ENCODE results near the gene DCST2. TPM values are rescaled to one million over a fixed set of nuclear protein-coding genes. Genes with fewer than 3 reads are reported as not detected.

Gene DCST2
- total RNA-seq, 1 experiment from 2014 or later: 0.21 TPM

- ChIA-PET POLR2A (ENCODE audit: low non-redundant PET) (no interaction called here), CTCF (interaction anchor here (0.6 to 1.0 kb wide), 2 partner anchors 26 to 118 kb away, joined by 3 to 4 read pairs; no protein-coding TSS in a partner anchor)
- Histone ChIP-seq H3K4me1 (ENCODE audit: insufficient read depth, low read length, poor library complexity, severe bottlenecking) (peaks cover 33% of the 10 kb centered on the region), H3K36me3 (ENCODE audit: insufficient read depth, low read length, poor library complexity, severe bottlenecking) (peaks cover 5% of the 10 kb centered on the region), H3K4me3 (ENCODE audit: low read depth, low read length, poor library complexity, severe bottlenecking) (peak overlapping the region; percentile 81), H3K9me3 (ENCODE audit: low read depth, low read length, poor library complexity, severe bottlenecking) (no peaks in the 10 kb centered on the region), H3K27ac (ENCODE audit: low read depth, low read length, poor library complexity, severe bottlenecking) (no peak overlapping the region), H3K27me3 (replicated peaks; ENCODE audit: insufficient read depth, low read depth, low read length, poor library complexity) (no peaks in the 10 kb centered on the region)
- no peak for DNase-seq (ENCODE audit: low spot score)
- intact Hi-C loops (cut with micrococcal nuclease; ENCODE audit: unreplicated experiment): loop anchor here (5.0 kb wide), 3 partner anchors 103 to 583 kb away; partner anchors contain the start of genes PYGO2 and UBE2Q1
- no peak for TF ChIP-seq CTCF (conservative IDR thresholded peaks at IDR 0.05; ENCODE audit: low read depth, low read length)
- BruUV-seq (replicated peaks): no TSS peak
Measured at GRCh38 chr1:155064832-155065429, 31.4 kb upstream of the DCST2 start.

GRCh38 chr1:155064111-155064831, 30.7 kb upstream of the DCST2 start:
- intact Hi-C loops (cut with micrococcal nuclease; ENCODE audit: unreplicated experiment): loop anchor here (5.0 kb wide), 3 partner anchors 102 to 582 kb away; partner anchors contain the start of genes PYGO2 and UBE2Q1
- BruUV-seq (replicated peaks): TSS peak; percentile 82
- ChIA-PET CTCF (interaction anchor here (0.6 to 3.8 kb wide), 3 partner anchors 21 to 119 kb away, joined by 3 to 35 read pairs (median 4); no protein-coding TSS in a partner anchor), POLR2A (ENCODE audit: low non-redundant PET) (no interaction called here)
- TF ChIP-seq EZH2 (IDR thresholded peaks at IDR 0.05; ENCODE audit: borderline replicate concordance, low read depth, low read length, poor library complexity, severe bottlenecking) (no peak), CTCF (conservative IDR thresholded peaks at IDR 0.05; ENCODE audit: low read depth, low read length) (no peak)
- Histone ChIP-seq H3K36me3 (ENCODE audit: insufficient read depth, low read length, poor library complexity, severe bottlenecking) (peaks cover 5% of the 10 kb centered on the region), H3K9me3 (ENCODE audit: low read depth, low read length, poor library complexity, severe bottlenecking) (no peaks in the 10 kb centered on the region), H3K4me1 (ENCODE audit: insufficient read depth, low read length, poor library complexity, severe bottlenecking) (peaks cover 31% of the 10 kb centered on the region), H3K27ac (ENCODE audit: low read depth, low read length, poor library complexity, severe bottlenecking) (peak overlapping the region; percentile 89), H3K4me3 (ENCODE audit: low read depth, low read length, poor library complexity, severe bottlenecking) (peak overlapping the region; percentile 81), H3K27me3 (replicated peaks; ENCODE audit: insufficient read depth, low read depth, low read length, poor library complexity) (no peaks in the 10 kb centered on the region)
- DNase-seq (ENCODE audit: low spot score): peak; percentile 67

DNA sequence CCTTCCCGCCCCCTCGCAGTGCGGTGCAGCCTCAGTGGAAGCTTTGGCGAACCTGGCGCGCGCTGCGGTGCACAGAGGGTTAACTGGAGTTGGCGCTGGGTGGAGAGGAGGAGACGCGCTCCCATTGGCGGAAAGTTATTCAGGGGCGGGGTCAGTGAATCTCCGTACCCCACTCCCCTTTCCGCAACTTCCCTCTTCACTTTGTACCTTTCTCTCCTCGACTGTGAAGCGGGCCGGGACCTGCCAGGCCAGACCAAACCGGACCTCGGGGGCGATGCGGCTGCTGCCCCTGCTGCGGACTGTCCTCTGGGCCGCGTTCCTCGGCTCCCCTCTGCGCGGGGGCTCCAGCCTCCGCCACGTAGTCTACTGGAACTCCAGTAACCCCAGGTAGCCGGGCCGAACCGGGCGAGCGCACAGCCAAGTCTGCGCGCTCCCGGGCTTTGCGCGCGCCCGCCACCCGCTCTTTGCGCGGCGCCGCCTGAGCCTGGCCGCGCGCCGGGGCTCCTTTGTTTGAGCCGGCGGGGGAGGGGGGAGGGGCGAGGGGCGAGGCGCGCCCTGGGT, 30.0 kb upstream of the DCST2 start, which contains the start of gene EFNA4:
Gene EFNA4, plus strand, starts transcription at position 191 of the 561 bp plus-strand sequence. Its CDS starts 84 bp downstream, at position 275.
- no peaks in the 10 kb centered on the region for H3K36me3 ChIP-seq (ENCODE audit: insufficient read depth, low read length, poor library complexity, severe bottlenecking)
- ChIA-PET POLR2A (ENCODE audit: low non-redundant PET) (no interaction called here), CTCF (interaction anchor here (0.8 to 3.8 kb wide), 2 partner anchors 15 to 21 kb away, joined by 3 to 35 read pairs; partner anchors contain the start of gene EFNA3)
- DNase-seq (ENCODE audit: low spot score): peak; percentile 96
- intact Hi-C loops (cut with micrococcal nuclease; ENCODE audit: unreplicated experiment): loop anchor here (1.0 to 5.0 kb wide), 4 partner anchors 21 to 581 kb away; partner anchors contain the start of genes PYGO2 and UBE2Q1
- TF ChIP-seq EZH2 (IDR thresholded peaks at IDR 0.05; ENCODE audit: borderline replicate concordance, low read depth, low read length, poor library complexity, severe bottlenecking) (no peak), CTCF (conservative IDR thresholded peaks at IDR 0.05; ENCODE audit: low read depth, low read length) (no peak)
- peak within 1 kb of the TSS; percentile 89 for H3K27ac ChIP-seq (ENCODE audit: low read depth, low read length, poor library complexity, severe bottlenecking)
- peaks cover 31% of the 10 kb centered on the region for H3K4me1 ChIP-seq (ENCODE audit: insufficient read depth, low read length, poor library complexity, severe bottlenecking)
- H3K27me3 ChIP-seq (replicated peaks; ENCODE audit: insufficient read depth, low read depth, low read length, poor library complexity): no peaks in the 10 kb centered on the region
- H3K9me3 ChIP-seq (ENCODE audit: low read depth, low read length, poor library complexity, severe bottlenecking): no peaks in the 10 kb centered on the region
- no TSS peak for BruUV-seq (replicated peaks)
- H3K4me3 ChIP-seq (ENCODE audit: low read depth, low read length, poor library complexity, severe bottlenecking): peak within 1 kb of the TSS; percentile 81
